Islet of Langerhans (tissue), 1 donor: ENCODE measurements around the gene CELF3.
"Not testable (repeated sequence)": the region's sequence is repeated elsewhere in the genome, so short reads cannot be mapped to it uniquely, and the experiment has no call there.

Experiments
- FAIRE-seq: peaks from one replicate; lab custom pipeline; 2011; peaks lifted over from hg19 to GRCh38; lab: Jason Lieb, UNC

CELF3 gene

GRCh38 chr1:151702936-151703335 lies 13.7 kb downstream of the CELF3 start:
- no peak for FAIRE-seq

DNA sequence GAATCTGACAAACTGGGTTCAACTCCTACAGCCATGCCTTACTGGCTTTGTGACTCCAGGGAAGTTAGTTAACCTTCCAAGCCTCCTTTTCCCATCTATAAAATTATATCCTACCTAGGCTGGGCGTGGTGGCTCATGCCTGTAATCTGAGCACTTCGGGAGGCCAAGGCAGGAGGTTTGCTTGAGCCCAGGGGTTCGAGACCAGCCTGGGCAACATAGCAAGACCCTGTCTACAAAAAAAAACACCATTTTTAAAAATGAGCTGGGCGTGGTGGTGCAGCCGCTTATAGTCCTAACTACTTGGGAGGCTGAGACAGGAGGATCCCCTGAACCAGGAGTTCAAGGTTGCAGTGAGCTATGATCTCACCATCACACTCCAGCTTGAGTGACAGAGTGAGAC lies 15.1 kb downstream of the CELF3 start:
- no peak for FAIRE-seq

- FAIRE-seq = no peak
These were observed 23.4 kb downstream of the CELF3 start for GRCh38 chr1:151693057-151693651.

GRCh38 chr1:151692226-151692625 lies 24.4 kb downstream of the CELF3 start:
- no peak for FAIRE-seq

GRCh38 chr1:151689494-151689893 lies 27.1 kb downstream of the CELF3 start:
- no peak for FAIRE-seq

GRCh38 chr1:151686561-151686960 lies 30.0 kb downstream of the CELF3 start:
- FAIRE-seq = no peak

DNA sequence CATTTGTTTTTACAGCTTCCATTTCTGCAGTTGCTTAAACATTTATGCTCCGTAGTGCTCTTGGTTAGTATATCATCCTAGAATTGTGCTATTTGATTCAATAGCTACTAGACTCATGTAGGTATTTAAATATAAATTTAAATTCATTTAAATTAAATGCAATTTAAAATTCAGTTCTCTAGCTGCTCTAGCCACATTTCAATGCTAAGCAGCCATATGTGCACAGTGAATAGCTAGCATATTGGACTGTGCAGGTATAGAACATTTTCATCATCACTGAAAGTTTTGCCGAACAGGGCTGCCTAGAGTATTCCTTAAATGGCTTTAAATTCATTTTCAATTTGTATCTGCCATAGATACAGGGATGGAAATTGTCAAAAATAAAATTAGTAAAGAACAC lies 32.5 kb downstream of the CELF3 start:
- FAIRE-seq = no peak

DNA sequence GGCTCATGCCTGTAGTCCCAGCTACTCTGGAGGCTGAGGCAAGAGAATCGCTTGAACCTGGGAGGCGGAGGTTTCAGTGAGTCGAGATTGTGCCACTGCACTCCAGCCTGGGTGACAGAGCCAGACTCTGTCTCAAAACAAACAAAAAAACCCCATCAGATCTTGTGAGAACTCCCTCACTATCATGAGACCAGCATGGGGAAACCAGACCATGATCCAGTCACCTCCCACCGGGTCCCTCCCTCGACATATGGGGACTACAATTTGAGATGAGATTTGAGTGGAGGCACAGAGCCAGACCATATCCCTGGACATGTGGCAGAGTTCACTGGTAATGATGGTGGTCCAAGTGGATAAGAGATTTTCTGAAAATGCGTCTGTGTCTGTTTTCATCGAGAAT lies 33.7 kb downstream of the CELF3 start:
- not testable (repeated sequence) for FAIRE-seq

- FAIRE-seq = peak; percentile 38
These were observed 34.7 kb downstream of the CELF3 start for GRCh38 chr1:151681923-151682322.

DNA sequence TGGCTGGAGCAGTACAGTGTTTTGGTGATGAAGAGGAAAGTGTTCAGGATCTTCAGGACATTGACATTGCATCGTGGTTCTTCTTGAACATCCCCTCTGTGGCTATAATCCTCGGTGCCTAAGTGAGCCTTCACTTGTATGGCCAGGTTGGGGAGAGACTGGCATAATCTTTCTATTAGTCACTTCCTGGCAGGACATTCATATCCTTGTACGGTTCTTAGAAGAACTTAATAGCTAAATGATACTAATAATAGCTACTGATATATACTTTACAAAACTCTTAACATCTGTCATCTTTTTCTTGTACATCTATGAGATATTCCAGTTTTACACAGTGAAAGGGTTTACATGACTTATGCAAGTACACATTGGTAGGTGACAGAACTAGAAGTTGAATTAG lies 35.8 kb downstream of the CELF3 start:
- peak; percentile 70 for FAIRE-seq

DNA sequence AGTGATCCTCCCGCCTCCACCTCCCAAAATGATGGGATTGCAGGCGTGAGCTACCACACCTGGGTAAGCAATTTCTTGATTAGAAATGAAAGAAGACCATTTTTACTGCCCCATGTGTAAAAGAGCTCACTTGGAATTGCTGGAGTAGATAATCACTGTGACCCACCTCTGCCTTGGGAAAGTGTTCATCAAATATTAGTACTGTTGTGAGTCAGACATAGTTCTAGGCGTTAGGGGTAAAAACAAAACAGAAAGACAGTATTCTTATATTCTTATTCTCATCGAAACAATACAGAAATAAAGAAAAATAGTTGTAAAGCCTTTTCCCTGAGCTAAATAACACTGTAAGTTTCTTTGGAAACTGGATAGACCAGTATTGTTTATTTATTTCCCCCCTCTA lies 36.2 kb downstream of the CELF3 start:
- FAIRE-seq = peak; percentile 60

GRCh38 chr1:151673407-151673806 lies 43.2 kb downstream of the CELF3 start:
- FAIRE-seq = no peak

GRCh38 chr1:151670036-151670675 lies 46.4 kb downstream of the CELF3 start:
- not testable (repeated sequence) for FAIRE-seq

DNA sequence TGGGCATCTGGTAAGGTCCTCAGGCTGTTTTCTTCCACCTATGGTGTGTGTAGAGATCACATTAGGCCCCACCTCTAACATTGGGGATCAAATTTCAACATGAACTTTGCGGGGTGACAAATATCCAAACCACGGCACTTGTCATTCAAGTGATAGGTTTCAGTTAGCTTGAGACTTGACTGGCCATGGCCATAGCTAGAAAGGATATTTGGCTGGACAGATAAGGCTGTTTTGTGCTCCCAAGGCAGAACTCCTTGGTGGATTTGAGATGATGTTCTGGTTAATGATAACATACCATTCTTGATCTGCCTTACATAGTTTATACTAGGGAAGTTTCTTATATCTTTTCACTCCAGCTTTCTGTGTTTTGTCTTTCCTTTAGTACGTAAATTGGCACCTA lies 48.5 kb downstream of the CELF3 start:
- no peak for FAIRE-seq

GRCh38 chr1:151661751-151662150 lies 54.9 kb downstream of the CELF3 start:
- FAIRE-seq = no peak

DNA sequence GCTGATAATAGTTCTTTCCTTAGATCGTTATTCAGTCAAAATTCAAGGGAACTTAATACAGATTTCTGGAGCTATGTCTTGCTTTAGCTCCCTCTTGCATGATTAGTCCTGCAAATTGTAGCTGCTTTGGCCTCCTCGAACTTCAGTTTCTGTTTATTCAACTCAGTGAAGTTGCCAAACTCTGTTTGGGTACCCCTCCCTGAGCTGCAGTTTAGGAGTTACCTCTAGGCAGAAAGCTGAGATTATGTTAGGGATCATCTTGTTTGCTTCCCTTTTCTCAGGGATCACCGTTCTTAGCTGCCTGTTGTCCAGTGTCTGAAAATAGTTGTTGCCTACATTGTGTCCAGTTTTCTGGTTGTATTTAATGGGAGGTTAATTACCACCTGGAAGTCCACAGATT lies 61.2 kb downstream of the CELF3 start:
- no peak for FAIRE-seq

- no peak for FAIRE-seq
These were observed 63.2 kb downstream of the CELF3 start for GRCh38 chr1:151653397-151653796.
